OCI-LY3 (cell line): ENCODE results near the gene ANO10.

Experiments
- H2AFZ ChIP-seq: fragments of 200-600, 300-600 bp; shearing (Covaris generic); 2 replicates; pipeline ENCODE4 v1.6.0; 2014; ENCODE audit warnings: antibody characterized with exemption, low read depth, low read length
- H3K27ac ChIP-seq: fragments of 200-600, 300-600 bp; sonication (generic); 2 replicates; pipeline ENCODE4 v1.5.1; 2014; ENCODE audit warnings: mild to moderate bottlenecking, low read length, moderate library complexity, mixed read lengths
- H3K27me3 ChIP-seq: fragments of 200-600, 300-600 bp; sonication (generic); 2 replicates; pipeline ENCODE4 v1.6.1; 2014; ENCODE audit warnings: low read depth, low read length, mixed read lengths
- H3K36me3 ChIP-seq: fragments of 200-600, 300-600 bp; sonication (generic); replicated peaks from 2 replicates; pipeline ENCODE3; 2014; ENCODE audit warnings: low read depth, low read length, mixed read lengths
- H3K4me1 ChIP-seq: fragments of 300-600, 200-600 bp; sonication (generic); 2 replicates; pipeline ENCODE4 v1.6.1; 2014; ENCODE audit warnings: low read length, mixed read lengths
- H3K4me2 ChIP-seq: fragments of 200-600, 300-600 bp; sonication (generic); 2 replicates; pipeline ENCODE4 v1.6.1; 2014; ENCODE audit warnings: low read length, mixed read lengths
- H3K4me3 ChIP-seq: fragments of 300-600, 200-600 bp; sonication (generic); 2 replicates; pipeline ENCODE4 v1.5.1; 2014; ENCODE audit warnings: antibody characterized with exemption, mild to moderate bottlenecking, low read length, moderate library complexity
- H3K79me2 ChIP-seq: fragments of 300-600, 200-600 bp; shearing (Covaris generic); 2 replicates; pipeline ENCODE4 v1.6.1; 2014; ENCODE audit warnings: mild to moderate bottlenecking, low read length, mixed read lengths
- H3K9ac ChIP-seq: fragments of 300-600, 200-600 bp; shearing (Covaris generic); 2 replicates; pipeline ENCODE4 v1.6.0; 2014; ENCODE audit warnings: mild to moderate bottlenecking, low read length, moderate library complexity
- H3K9me3 ChIP-seq: fragments of 200-600, 300-600 bp; shearing (Covaris generic); 2 replicates; pipeline ENCODE4 v1.6.1; 2014; ENCODE audit warnings: low read length, mixed read lengths; ENCODE audit not compliant: insufficient read depth
- H4K20me1 ChIP-seq: fragments of 200-600, 300-600 bp; sonication (generic); 2 replicates; pipeline ENCODE4 v1.6.1; 2016; ENCODE audit warnings: low read length, mixed read lengths; ENCODE audit not compliant: insufficient read depth
- EZH2phosphoT487 ChIP-seq: fragments of 200-600 bp; shearing (Covaris generic); IDR thresholded peaks from 2 replicates; pipeline ENCODE4 v1.6.1; 2018; ENCODE audit warnings: antibody characterized with exemption, mixed run types, low read depth
- TF ChIP-seq, protein P1 (sequence below): fragments of 200-600, 300-600 bp; sonication (generic); IDR thresholded peaks from 2 replicates; pipeline ENCODE4 v1.5.1; 2014; ENCODE audit warnings: antibody characterized with exemption, low read length, low read depth

ANO10 gene

DNA sequence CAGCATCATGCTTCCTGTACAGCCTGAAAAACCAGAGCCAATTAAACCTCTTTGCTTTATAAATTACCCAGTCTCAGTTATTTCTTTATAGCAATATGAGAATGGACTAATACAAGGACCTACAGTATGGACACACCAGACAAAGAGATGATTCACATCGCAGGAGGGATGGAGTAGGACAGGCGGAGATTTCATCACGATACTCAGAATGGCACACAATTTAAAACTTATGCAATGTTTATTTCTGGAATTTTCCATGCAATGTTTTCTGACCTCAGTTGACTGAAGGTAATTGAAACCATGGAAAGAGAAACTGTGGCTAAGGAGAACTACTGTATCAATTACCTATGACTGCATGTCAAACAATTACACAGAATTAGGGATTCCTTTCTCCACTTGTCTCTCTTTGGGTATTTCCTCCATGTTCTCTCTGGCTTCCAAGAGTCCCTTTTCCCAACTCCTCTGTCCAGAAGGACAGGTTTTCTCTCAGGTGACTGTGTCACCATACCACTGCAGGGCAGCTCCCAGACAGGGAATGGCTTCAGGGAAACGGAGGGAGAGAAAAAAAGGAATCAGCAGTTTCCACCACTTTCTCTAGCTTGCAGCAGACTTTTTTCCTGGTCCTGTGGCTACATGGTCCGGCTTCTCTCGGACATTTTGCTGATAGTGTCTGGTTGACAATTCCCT lies 3.0 kb upstream of the ANO10 start:
- Histone ChIP-seq H2AFZ (no peak overlapping the region), H4K20me1 (no peaks in the 10 kb centered on the region)
- TF ChIP-seq, protein P1, sequence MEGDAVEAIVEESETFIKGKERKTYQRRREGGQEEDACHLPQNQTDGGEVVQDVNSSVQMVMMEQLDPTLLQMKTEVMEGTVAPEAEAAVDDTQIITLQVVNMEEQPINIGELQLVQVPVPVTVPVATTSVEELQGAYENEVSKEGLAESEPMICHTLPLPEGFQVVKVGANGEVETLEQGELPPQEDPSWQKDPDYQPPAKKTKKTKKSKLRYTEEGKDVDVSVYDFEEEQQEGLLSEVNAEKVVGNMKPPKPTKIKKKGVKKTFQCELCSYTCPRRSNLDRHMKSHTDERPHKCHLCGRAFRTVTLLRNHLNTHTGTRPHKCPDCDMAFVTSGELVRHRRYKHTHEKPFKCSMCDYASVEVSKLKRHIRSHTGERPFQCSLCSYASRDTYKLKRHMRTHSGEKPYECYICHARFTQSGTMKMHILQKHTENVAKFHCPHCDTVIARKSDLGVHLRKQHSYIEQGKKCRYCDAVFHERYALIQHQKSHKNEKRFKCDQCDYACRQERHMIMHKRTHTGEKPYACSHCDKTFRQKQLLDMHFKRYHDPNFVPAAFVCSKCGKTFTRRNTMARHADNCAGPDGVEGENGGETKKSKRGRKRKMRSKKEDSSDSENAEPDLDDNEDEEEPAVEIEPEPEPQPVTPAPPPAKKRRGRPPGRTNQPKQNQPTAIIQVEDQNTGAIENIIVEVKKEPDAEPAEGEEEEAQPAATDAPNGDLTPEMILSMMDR = no peak
- TF ChIP-seq EZH2phosphoT487 = no peak

DNA sequence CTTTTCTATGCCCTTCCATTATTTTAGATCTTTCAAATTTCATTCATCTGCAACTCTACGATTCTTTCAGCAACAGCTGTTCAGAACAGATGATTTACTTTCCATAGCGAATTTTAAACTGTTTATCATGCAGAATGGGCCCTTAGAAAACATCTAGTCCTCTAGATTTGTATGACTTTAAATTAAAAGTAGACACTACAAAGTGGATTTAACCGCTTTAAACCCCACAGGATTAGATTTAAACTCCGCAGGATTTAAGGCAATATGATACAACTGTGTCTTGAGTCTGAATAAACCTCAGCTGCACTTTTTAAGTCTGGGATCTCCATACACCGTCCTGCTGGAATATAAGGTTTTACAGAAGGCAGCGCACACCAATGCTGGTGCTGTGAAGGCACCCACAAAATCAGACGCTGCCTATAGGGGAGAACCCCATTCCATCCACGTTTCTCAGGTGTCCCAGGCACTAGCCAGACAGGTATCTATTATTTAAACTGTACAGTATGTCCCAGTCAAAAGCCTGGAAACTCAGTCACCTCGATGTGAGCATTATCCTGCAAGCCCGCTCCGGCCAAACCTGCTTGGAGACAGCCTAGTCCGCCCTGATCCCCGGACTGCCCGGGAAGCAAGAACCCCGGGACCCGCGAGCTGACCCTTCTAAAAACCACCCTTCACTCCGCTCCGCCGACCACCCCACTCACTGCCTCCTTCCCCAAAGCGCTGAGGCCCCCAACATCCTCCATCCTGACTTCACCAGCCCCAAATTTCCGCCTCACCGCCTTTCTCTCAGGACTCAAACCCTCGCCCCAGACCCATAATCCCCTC lies 768 bp downstream of the ANO10 start:
- peak overlapping the region; percentile 52 for H3K27ac ChIP-seq
- peaks cover 51% of the 10 kb centered on the region for H3K79me2 ChIP-seq
- peak overlapping the region; percentile 92 for H3K4me3 ChIP-seq
- H3K27me3 ChIP-seq = no peaks in the 10 kb centered on the region
- 0 out of 2 replicates have a peak overlapping the region, but pooled peaks have one; percentile 58 for H2AFZ ChIP-seq
- H3K4me2 ChIP-seq = peak overlapping the region; percentile 88
- H4K20me1 ChIP-seq = peaks cover 20% of the 10 kb centered on the region
- TF ChIP-seq, protein P1 = no peak
- TF ChIP-seq EZH2phosphoT487 = no peak
- H3K36me3 ChIP-seq = peaks cover 13% of the 10 kb centered on the region
- H3K4me1 ChIP-seq = peaks cover 28% of the 10 kb centered on the region
- no peaks in the 10 kb centered on the region for H3K9me3 ChIP-seq
- H3K9ac ChIP-seq = peak overlapping the region; percentile 86

More for the DNA sequence above, 3.0 kb upstream of the ANO10 start:
- Histone ChIP-seq H3K4me1 (peaks cover 47% of the 10 kb centered on the region), H3K27me3 (no peaks in the 10 kb centered on the region), H3K4me3 (no peak overlapping the region), H3K9me3 (no peaks in the 10 kb centered on the region), H3K27ac (no peak overlapping the region), H3K9ac (no peak overlapping the region), H3K36me3 (no peaks in the 10 kb centered on the region), H3K4me2 (no peak overlapping the region), H3K79me2 (peaks cover 20% of the 10 kb centered on the region)

DNA sequence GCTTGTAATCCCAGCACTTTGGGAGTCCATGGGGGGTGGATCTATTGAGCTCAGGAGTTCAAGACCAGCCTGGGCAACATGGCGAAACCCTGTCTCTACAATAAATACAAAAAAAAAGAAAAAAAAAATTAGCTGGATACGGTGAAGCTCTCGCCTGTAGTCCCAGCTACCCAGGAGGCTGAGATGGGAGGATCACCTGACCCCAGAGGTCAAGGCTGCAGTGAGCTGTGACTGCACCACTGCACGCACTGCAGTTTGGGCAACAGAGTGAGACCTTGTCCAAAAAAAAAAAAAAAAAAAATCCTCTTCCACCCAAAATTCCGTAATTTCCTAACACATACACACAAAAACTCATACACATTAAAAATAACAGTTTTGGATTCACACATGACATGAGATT lies 2.2 kb downstream of the ANO10 start:
- H3K9me3 ChIP-seq = no peaks in the 10 kb centered on the region
- no peak for TF ChIP-seq EZH2phosphoT487
- TF ChIP-seq, protein P1 = no peak
- peaks cover 22% of the 10 kb centered on the region for H4K20me1 ChIP-seq
- H2AFZ ChIP-seq = no peak overlapping the region
- H3K79me2 ChIP-seq = peaks cover 57% of the 10 kb centered on the region
- H3K27me3 ChIP-seq = no peaks in the 10 kb centered on the region
- H3K4me2 ChIP-seq = no peak overlapping the region
- peaks cover 28% of the 10 kb centered on the region for H3K4me1 ChIP-seq
- H3K36me3 ChIP-seq = peaks cover 13% of the 10 kb centered on the region
- no peak overlapping the region for H3K9ac ChIP-seq
- H3K4me3 ChIP-seq = no peak overlapping the region
- no peak overlapping the region for H3K27ac ChIP-seq

DNA sequence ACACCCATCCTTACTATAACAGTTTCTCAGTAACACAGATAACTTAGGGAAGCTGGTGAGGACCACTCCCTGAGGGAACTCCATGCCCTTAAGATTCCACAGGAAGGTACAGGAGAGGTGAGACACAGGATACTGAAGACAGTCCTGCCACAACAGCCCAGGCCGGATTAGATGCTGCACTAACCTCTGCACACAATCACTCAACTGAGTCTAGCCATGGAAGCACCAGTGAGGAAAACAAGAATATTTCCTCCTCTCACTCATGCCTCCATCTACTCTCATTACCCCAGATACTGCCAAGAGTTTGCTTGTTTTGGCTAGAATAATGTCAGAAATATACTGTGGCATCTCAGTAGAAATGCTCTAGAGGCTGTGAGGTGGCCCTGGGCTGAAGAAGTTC lies 3.7 kb downstream of the ANO10 start:
- peaks cover 71% of the 10 kb centered on the region for H3K79me2 ChIP-seq
- H3K27me3 ChIP-seq = no peaks in the 10 kb centered on the region
- no peak overlapping the region for H3K27ac ChIP-seq

More for the DNA sequence above, 3.7 kb downstream of the ANO10 start:
- peaks cover 36% of the 10 kb centered on the region for H4K20me1 ChIP-seq
- H2AFZ ChIP-seq = no peak overlapping the region
- H3K4me3 ChIP-seq = no peak overlapping the region
- H3K9me3 ChIP-seq = no peaks in the 10 kb centered on the region
- H3K9ac ChIP-seq = no peak overlapping the region
- H3K36me3 ChIP-seq = peaks cover 16% of the 10 kb centered on the region
- no peak overlapping the region for H3K4me2 ChIP-seq
- H3K4me1 ChIP-seq = peaks cover 28% of the 10 kb centered on the region
- TF ChIP-seq, protein P1 = no peak
- TF ChIP-seq EZH2phosphoT487 = no peak
